GM18498 (cell line): ENCODE measurements around the gene INPP5D.
"Not testable (repeated sequence)": the region's sequence is repeated elsewhere in the genome, so short reads cannot be mapped to it uniquely, and the experiment has no call there.

Experiments used
- ATAC-seq: cut with Tn5 transposase; IDR thresholded peaks from one replicate; pipeline ENCODE4 v1.9.1; 2021; ENCODE audit warnings: mild to moderate bottlenecking, moderate library complexity; ENCODE audit not compliant: unreplicated experiment

Gene INPP5D

GRCh38 chr2:233089851-233090250 is 29.7 kb downstream of the INPP5D start:
- no peak for ATAC-seq

- ATAC-seq, result no peak
Measured at GRCh38 chr2:233090879-233091278, 30.7 kb downstream of the INPP5D start.

- ATAC-seq, result no peak
Measured at GRCh38 chr2:233091595-233092375, 31.6 kb downstream of the INPP5D start.

GRCh38 chr2:233092432-233093165 is 32.5 kb downstream of the INPP5D start:
- ATAC-seq, result no peak

- ATAC-seq, result no peak
Measured at GRCh38 chr2:233093166-233093448, 33.0 kb downstream of the INPP5D start.

GRCh38 chr2:233093721-233094120 is 33.6 kb downstream of the INPP5D start:
- no peak for ATAC-seq

- no peak for ATAC-seq
Measured at GRCh38 chr2:233094614-233095013, 34.5 kb downstream of the INPP5D start.

GRCh38 chr2:233096006-233096405 is 35.9 kb downstream of the INPP5D start:
- no peak for ATAC-seq

- ATAC-seq, result no peak
Measured at GRCh38 chr2:233098618-233099017, 38.5 kb downstream of the INPP5D start.

GRCh38 chr2:233099820-233100191 is 39.7 kb downstream of the INPP5D start:
- not testable (repeated sequence) for ATAC-seq

GRCh38 chr2:233100192-233100998 is 40.3 kb downstream of the INPP5D start:
- peak; percentile 82 for ATAC-seq

- no peak for ATAC-seq
Measured at GRCh38 chr2:233101141-233101540, 41.0 kb downstream of the INPP5D start.

- no peak for ATAC-seq
Measured at GRCh38 chr2:233101816-233102215, 41.7 kb downstream of the INPP5D start.

- no peak for ATAC-seq
Measured at GRCh38 chr2:233105156-233105895, 45.2 kb downstream of the INPP5D start.

- no peak for ATAC-seq
Measured at GRCh38 chr2:233105930-233106329, 45.8 kb downstream of the INPP5D start.

- no peak for ATAC-seq
Measured at GRCh38 chr2:233107011-233107410, 46.9 kb downstream of the INPP5D start.

- no peak for ATAC-seq
Measured at GRCh38 chr2:233107831-233108300, 47.7 kb downstream of the INPP5D start.

GRCh38 chr2:233108611-233109490 is 48.7 kb downstream of the INPP5D start:
- ATAC-seq, result peak; percentile 51

- no peak for ATAC-seq
Measured at GRCh38 chr2:233111427-233111826, 51.3 kb downstream of the INPP5D start.

GRCh38 chr2:233112329-233112728 is 52.2 kb downstream of the INPP5D start:
- ATAC-seq, result no peak
